Measurements from ENCODE around the gene SLC25A13.

The SLC25A13 gene

GRCh38 chr7:96330193-96330592 is 8.3 kb upstream of the SLC25A13 start (continued):
- TF ChIP-seq POU6F1 (CRISPR knock-in tag; IDR thresholded peaks at IDR 0.05; ENCODE audit: borderline replicate concordance, low read depth) (no peak), ZC3H10 (CRISPR knock-in tag; IDR thresholded peaks at IDR 0.05) (no peak), GLIS3 (CRISPR knock-in tag; IDR thresholded peaks at IDR 0.05) (no peak), CREB5 (CRISPR knock-in tag; IDR thresholded peaks at IDR 0.05; ENCODE audit: low read depth) (no peak), ZNF8 (CRISPR knock-in tag; IDR thresholded peaks at IDR 0.05) (no peak), CSDC2 (CRISPR knock-in tag; IDR thresholded peaks at IDR 0.05) (no peak), ZFP3 (CRISPR knock-in tag; IDR thresholded peaks at IDR 0.05) (no peak), TOX (CRISPR knock-in tag; IDR thresholded peaks at IDR 0.05; ENCODE audit: borderline replicate concordance) (no peak)

GRCh38 chr7:96329241-96329640 is 7.3 kb upstream of the SLC25A13 start:
- TF ChIP-seq CREB5 (CRISPR knock-in tag; IDR thresholded peaks at IDR 0.05; ENCODE audit: low read depth) (no peak), ZNF565 (CRISPR knock-in tag; conservative IDR thresholded peaks at IDR 0.05; ENCODE audit: low read depth) (no peak), RARB (CRISPR knock-in tag; IDR thresholded peaks at IDR 0.05) (no peak), CSRNP3 (CRISPR knock-in tag; IDR thresholded peaks at IDR 0.05) (no peak), ZNF8 (CRISPR knock-in tag; IDR thresholded peaks at IDR 0.05) (no peak), PATZ1 (CRISPR knock-in tag; IDR thresholded peaks at IDR 0.05; ENCODE audit: borderline replicate concordance) (no peak), TSHZ2 (CRISPR knock-in tag; IDR thresholded peaks at IDR 0.05) (no peak), PPARA (CRISPR knock-in tag; IDR thresholded peaks at IDR 0.05; ENCODE audit: borderline replicate concordance) (no peak), ARNTL (CRISPR knock-in tag; IDR thresholded peaks at IDR 0.05; ENCODE audit: borderline replicate concordance, low read depth) (no peak), ZC3H10 (CRISPR knock-in tag; IDR thresholded peaks at IDR 0.05) (no peak), GLIS3 (CRISPR knock-in tag; IDR thresholded peaks at IDR 0.05) (no peak)
- ATAC-seq: no peak

- ATAC-seq: no peak; the same call in 2 of the 3 replicates
- no peak for TF ChIP-seq ARNTL (CRISPR knock-in tag; IDR thresholded peaks at IDR 0.05; ENCODE audit: borderline replicate concordance, low read depth)
- no peak for TF ChIP-seq POU6F1 (CRISPR knock-in tag; IDR thresholded peaks at IDR 0.05; ENCODE audit: borderline replicate concordance, low read depth)
- TF ChIP-seq ISL1 (CRISPR knock-in tag; IDR thresholded peaks at IDR 0.05): no peak
- no peak for TF ChIP-seq ZFP30 (CRISPR knock-in tag; IDR thresholded peaks at IDR 0.05)
- TF ChIP-seq TSHZ2 (CRISPR knock-in tag; IDR thresholded peaks at IDR 0.05): no peak
- no peak for TF ChIP-seq GLIS3 (CRISPR knock-in tag; IDR thresholded peaks at IDR 0.05)
- no peak for TF ChIP-seq ZNF565 (CRISPR knock-in tag; conservative IDR thresholded peaks at IDR 0.05; ENCODE audit: low read depth)
- TF ChIP-seq ZFP3 (CRISPR knock-in tag; IDR thresholded peaks at IDR 0.05): no peak
- TF ChIP-seq ZNF8 (CRISPR knock-in tag; IDR thresholded peaks at IDR 0.05): no peak
Observed at GRCh38 chr7:96328016-96328415, 6.1 kb upstream of the SLC25A13 start.

Data from SK-N-SH treated with all-trans-retinoic acid at 6 μM for 48 hours (cell line).